Panc1 (cell line): ENCODE data around the gene AAK1. TPM values are rescaled to one million over a fixed set of nuclear protein-coding genes. Genes with fewer than 3 reads are reported as not detected.

Experiments
- ATAC-seq: fragments of 200-7000 bp; cut with Tn5 transposase; 2 replicates; pipeline ENCODE4 v1.9.1; 2020; ENCODE audit warnings: mild to moderate bottlenecking, moderate library complexity
- BruUV-seq: library from RNA; stranded (reverse); fragments of 400-500 nt; replicated peaks from 2 replicates; lab custom pipeline; 2021; lab: Mats Ljungman, UMichigan
- CTCF ChIA-PET: fragments of 300-600 bp; sonication (Branson Sonifier 250); formaldehyde crosslinking; loops from one replicate; lab custom pipeline; 2022; ENCODE audit warnings: antibody characterized with exemption; lab: Charles Lee
- POLR2A ChIA-PET: fragments of 300-600 bp; sonication (Branson Sonifier 250); formaldehyde crosslinking; loops from one replicate; lab custom pipeline; 2022; ENCODE audit warnings: antibody characterized with exemption; lab: Charles Lee
- DNase-seq: peaks from one replicate; pipeline ENCODE4 v3.0.0-alpha.2; 2010; ENCODE audit warnings: low read depth, low spot score
- H3K27ac ChIP-seq: 2 replicates; pipeline ENCODE4 v1.5.1; 2011; ENCODE audit warnings: mild to moderate bottlenecking, low read length, inconsistent platforms
- H3K27me3 ChIP-seq: fragments of 200-500 bp; sonication (Bioruptor generic); 2 replicates; pipeline ENCODE4 v1.6.0; 2014; ENCODE audit warnings: low read length, inconsistent platforms; ENCODE audit not compliant: control insufficient read depth, insufficient read depth
- H3K36me3 ChIP-seq: fragments of 200-500 bp; sonication (Bioruptor generic); 2 replicates; pipeline ENCODE4 v1.5.1; 2014; ENCODE audit warnings: inconsistent platforms, mild to moderate bottlenecking, low read length, moderate library complexity; ENCODE audit not compliant: control insufficient read depth, insufficient read depth
- H3K4me1 ChIP-seq: 2 replicates; pipeline ENCODE4 v1.5.1; 2011; ENCODE audit warnings: inconsistent platforms, mild to moderate bottlenecking, low read length, moderate library complexity; ENCODE audit not compliant: control insufficient read depth, insufficient read depth
- H3K4me3 ChIP-seq, 2 experiments: 2 replicates each; pipeline ENCODE4 v1.5.1; 2011 to 2012; ENCODE audit warnings: low read depth in 2 of 2, low read length in 2 of 2, mild to moderate bottlenecking in 2 of 2, inconsistent platforms in 1 of 2, moderate library complexity in 1 of 2
- H3K9me3 ChIP-seq: fragments of 200-500 bp; sonication (Bioruptor generic); 2 replicates; pipeline ENCODE4 v1.5.1; 2014; ENCODE audit warnings: low read depth, mild to moderate bottlenecking, inconsistent platforms, low read length, moderate library complexity; ENCODE audit not compliant: control insufficient read depth, insufficient read depth
- POLR2AphosphoS5 ChIP-seq: IDR thresholded peaks from 2 replicates; pipeline ENCODE4 v1.6.1; 2012; ENCODE audit warnings: mild to moderate bottlenecking, low read depth, low read length, moderate library complexity
- SIN3A ChIP-seq: IDR thresholded peaks from 2 replicates; pipeline ENCODE4 v1.6.1; 2012; ENCODE audit warnings: low read depth, mild to moderate bottlenecking, low read length, moderate library complexity, borderline replicate concordance; ENCODE audit not compliant: insufficient read depth
- TCF7L2 ChIP-seq: IDR thresholded peaks from 2 replicates; pipeline ENCODE4 v1.6.1; 2011; ENCODE audit warnings: mild to moderate bottlenecking, low read depth, low read length, inconsistent platforms
- in situ Hi-C: cut with HindIII; loops from 2 replicates; pipeline ENCODE4 v1.10.0; 2016; ENCODE audit warnings: low sequenced_read_pairs, low pct_unique_long_range_greater_than_20kb
- intact Hi-C: fragments of 100-400 bp; cut with micrococcal nuclease; formaldehyde crosslinking; loops from one replicate; pipeline ENCODE4 v1.10.0; 2022; ENCODE audit not compliant: unreplicated experiment
- total RNA-seq: library from RNA; stranded (reverse); gene quantifications from one replicate; pipeline ENCODE4 v1.2.1, GENCODE V29; 2021; ENCODE audit not compliant: unreplicated experiment
- TF ChIP-seq, protein P1 (sequence below), 2 experiments: IDR thresholded peaks; 2 replicates each; pipeline ENCODE4 v1.6.1; 2011 to 2012; ENCODE audit warnings: low read depth in 2 of 2, control low read depth in 1 of 2, low read length in 1 of 2, mild to moderate bottlenecking in 1 of 2, moderate library complexity in 1 of 2; ENCODE audit not compliant: insufficient read depth in 1 of 2
- TF ChIP-seq, protein P2 (sequence below): fragments of 450-650 bp; IDR thresholded peaks from 2 replicates; pipeline ENCODE4 v1.5.1; 2017; ENCODE audit warnings: mild to moderate bottlenecking

Gene AAK1
- total RNA-seq, 1 experiment from 2014 or later: 123 TPM

DNA sequence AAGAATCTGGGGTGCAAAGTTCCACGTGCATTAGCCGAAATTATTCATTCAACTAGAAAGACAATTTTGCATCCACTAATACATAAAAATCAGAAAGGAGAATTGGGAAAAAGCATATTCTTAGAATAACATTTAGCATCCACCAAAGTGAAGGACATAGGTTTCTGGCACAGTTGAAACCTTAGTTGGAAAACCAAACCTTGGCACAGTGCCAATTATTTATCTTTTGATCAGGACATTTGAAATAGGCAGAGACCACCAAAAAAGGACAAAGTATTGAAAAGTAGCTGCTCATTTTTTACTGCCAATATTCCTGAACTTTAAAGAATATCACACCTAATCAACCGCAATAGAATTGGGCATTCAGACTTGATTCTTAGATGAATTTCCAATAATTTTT lies 180.8 kb downstream of the AAK1 start:
- no peaks in the 10 kb centered on the region for H3K4me1 ChIP-seq
- ATAC-seq (no peak), DNase-seq (no peak)
- H3K27ac ChIP-seq: no peak overlapping the region
- no peaks in the 10 kb centered on the region for H3K9me3 ChIP-seq
- CTCF ChIA-PET: no interaction called here
- TSS peak; percentile 28 for BruUV-seq
- no peak overlapping the region for H3K4me3 ChIP-seq
- POLR2A ChIA-PET: no interaction called here
- peaks cover 2% of the 10 kb centered on the region for H3K36me3 ChIP-seq
- TF ChIP-seq TCF7L2 (no peak), SIN3A (no peak), POLR2AphosphoS5 (no peak)
- TF ChIP-seq, protein P1, sequence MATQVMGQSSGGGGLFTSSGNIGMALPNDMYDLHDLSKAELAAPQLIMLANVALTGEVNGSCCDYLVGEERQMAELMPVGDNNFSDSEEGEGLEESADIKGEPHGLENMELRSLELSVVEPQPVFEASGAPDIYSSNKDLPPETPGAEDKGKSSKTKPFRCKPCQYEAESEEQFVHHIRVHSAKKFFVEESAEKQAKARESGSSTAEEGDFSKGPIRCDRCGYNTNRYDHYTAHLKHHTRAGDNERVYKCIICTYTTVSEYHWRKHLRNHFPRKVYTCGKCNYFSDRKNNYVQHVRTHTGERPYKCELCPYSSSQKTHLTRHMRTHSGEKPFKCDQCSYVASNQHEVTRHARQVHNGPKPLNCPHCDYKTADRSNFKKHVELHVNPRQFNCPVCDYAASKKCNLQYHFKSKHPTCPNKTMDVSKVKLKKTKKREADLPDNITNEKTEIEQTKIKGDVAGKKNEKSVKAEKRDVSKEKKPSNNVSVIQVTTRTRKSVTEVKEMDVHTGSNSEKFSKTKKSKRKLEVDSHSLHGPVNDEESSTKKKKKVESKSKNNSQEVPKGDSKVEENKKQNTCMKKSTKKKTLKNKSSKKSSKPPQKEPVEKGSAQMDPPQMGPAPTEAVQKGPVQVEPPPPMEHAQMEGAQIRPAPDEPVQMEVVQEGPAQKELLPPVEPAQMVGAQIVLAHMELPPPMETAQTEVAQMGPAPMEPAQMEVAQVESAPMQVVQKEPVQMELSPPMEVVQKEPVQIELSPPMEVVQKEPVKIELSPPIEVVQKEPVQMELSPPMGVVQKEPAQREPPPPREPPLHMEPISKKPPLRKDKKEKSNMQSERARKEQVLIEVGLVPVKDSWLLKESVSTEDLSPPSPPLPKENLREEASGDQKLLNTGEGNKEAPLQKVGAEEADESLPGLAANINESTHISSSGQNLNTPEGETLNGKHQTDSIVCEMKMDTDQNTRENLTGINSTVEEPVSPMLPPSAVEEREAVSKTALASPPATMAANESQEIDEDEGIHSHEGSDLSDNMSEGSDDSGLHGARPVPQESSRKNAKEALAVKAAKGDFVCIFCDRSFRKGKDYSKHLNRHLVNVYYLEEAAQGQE (IDR thresholded peaks at IDR 0.05; ENCODE audit: insufficient read depth in 1 of 2, low read depth in 2 of 2, low read length in 1 of 2): no peak
- TF ChIP-seq, protein P2, sequence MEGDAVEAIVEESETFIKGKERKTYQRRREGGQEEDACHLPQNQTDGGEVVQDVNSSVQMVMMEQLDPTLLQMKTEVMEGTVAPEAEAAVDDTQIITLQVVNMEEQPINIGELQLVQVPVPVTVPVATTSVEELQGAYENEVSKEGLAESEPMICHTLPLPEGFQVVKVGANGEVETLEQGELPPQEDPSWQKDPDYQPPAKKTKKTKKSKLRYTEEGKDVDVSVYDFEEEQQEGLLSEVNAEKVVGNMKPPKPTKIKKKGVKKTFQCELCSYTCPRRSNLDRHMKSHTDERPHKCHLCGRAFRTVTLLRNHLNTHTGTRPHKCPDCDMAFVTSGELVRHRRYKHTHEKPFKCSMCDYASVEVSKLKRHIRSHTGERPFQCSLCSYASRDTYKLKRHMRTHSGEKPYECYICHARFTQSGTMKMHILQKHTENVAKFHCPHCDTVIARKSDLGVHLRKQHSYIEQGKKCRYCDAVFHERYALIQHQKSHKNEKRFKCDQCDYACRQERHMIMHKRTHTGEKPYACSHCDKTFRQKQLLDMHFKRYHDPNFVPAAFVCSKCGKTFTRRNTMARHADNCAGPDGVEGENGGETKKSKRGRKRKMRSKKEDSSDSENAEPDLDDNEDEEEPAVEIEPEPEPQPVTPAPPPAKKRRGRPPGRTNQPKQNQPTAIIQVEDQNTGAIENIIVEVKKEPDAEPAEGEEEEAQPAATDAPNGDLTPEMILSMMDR: no peak
- in situ Hi-C loops: no loop called here
- intact Hi-C loops: no loop called here
- H3K27me3 ChIP-seq: no peaks in the 10 kb centered on the region

- BruUV-seq: no TSS peak
- H3K9me3 ChIP-seq: no peaks in the 10 kb centered on the region
- H3K36me3 ChIP-seq: peaks cover 2% of the 10 kb centered on the region
- intact Hi-C loops (no loop called here), in situ Hi-C loops (no loop called here)
- ChIA-PET POLR2A (no interaction called here), CTCF (no interaction called here)
- ATAC-seq (no peak), DNase-seq (no peak)
- TF ChIP-seq TCF7L2 (no peak), POLR2AphosphoS5 (no peak), SIN3A (no peak)
- TF ChIP-seq, protein P1 (IDR thresholded peaks at IDR 0.05; ENCODE audit: insufficient read depth in 1 of 2, low read depth in 2 of 2, low read length in 1 of 2): no peak
- TF ChIP-seq, protein P2: no peak
- no peaks in the 10 kb centered on the region for H3K27me3 ChIP-seq
- no peak overlapping the region for H3K27ac ChIP-seq
- no peaks in the 10 kb centered on the region for H3K4me1 ChIP-seq
- no peak overlapping the region for H3K4me3 ChIP-seq
Measured at GRCh38 chr2:69461404-69461803, 182.1 kb downstream of the AAK1 start.
